Measurements from ENCODE around the gene GPRASP1.

The GPRASP1 gene

DNA sequence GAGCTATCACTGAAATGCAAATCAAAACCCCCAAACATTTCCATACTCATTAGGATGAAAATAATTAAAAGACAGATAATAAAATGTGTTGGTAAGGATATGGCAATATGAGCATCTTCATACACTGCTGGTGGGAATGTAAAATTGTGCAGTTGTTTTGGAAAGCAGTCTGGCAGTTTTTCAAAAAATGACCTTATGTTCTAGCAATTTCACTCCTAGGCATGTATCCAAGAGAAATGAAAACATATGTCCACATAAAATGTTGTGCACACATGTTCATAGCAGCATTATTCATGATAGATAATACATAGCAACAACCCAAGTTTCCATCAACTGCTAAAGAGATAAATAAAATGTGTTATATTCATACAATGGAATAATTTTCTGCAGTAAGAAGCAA, 46.2 kb downstream of the GPRASP1 start:
- no peak for DNase-seq
